GM18951 (cell line): ENCODE measurements around the gene MTHFD2.
A peak's percentile ranks its signal among the peaks of the same experiment; 100 is the strongest.
"Not testable (repeated sequence)": the region's sequence is repeated elsewhere in the genome, so short reads cannot be mapped to it uniquely, and the experiment has no call there.

ENCODE experiments used
- POLR2A ChIP-seq: IDR thresholded peaks from 4 replicates; pipeline ENCODE4 v1.6.1; 2011; ENCODE audit warnings: mild to moderate bottlenecking; ENCODE audit not compliant: insufficient read length, insufficient read depth; ENCODE audit errors: extremely low read depth
- in situ Hi-C: fragments of 300-500 bp; cut with MboI; formaldehyde crosslinking; loops from one replicate; pipeline ENCODE4 v1.12.0; 2022; ENCODE audit warnings: low sequenced_read_pairs, mixed read lengths, inconsistent platforms; ENCODE audit not compliant: unreplicated experiment

The MTHFD2 gene

GRCh38 chr2:74183878-74184277 lies 14.5 kb upstream of the MTHFD2 start:
- TF ChIP-seq POLR2A, result no peak
- in situ Hi-C loops, result no loop called here

DNA sequence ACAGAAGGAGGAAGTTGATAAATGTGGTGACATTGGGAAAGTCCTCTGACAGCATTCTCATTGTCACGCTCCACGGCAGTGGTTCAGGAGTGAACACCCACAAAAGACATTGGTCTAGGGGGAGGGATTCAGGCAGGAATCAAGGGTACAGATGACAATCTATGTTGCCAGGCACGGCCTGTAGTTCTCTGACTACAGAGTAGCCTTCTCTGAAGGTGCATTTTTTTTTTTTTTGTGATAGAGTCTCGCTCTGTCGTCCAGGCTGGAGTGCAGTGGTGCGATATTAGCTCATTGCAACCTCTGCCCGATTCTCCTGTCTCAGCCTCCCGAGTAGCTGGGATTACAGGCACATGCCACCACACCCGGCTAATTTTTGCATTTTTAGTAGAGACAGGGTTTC lies 12.4 kb upstream of the MTHFD2 start:
- peak; percentile 43 for TF ChIP-seq POLR2A
- in situ Hi-C loops, result no loop called here

DNA sequence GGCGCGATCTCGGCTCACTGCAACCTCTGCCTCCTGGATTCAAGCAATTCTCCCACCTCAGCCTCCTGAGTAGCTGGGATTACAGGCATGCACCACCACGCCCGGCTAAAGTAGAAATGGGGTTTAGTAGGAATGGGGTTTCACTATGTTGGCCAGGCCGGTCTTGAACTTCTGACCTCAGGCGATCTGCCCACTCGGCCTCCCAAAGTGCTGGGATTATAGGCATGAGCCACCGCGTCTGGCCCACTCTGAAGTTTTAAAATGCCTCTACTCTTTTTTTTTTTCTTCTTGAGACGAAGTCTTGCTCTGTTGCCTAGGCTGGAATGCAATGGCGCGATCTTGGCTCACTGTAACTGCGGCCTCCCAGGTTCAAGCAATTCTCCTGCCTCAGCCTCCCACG lies 11.7 kb upstream of the MTHFD2 start:
- in situ Hi-C loops, result not testable (repeated sequence)

DNA sequence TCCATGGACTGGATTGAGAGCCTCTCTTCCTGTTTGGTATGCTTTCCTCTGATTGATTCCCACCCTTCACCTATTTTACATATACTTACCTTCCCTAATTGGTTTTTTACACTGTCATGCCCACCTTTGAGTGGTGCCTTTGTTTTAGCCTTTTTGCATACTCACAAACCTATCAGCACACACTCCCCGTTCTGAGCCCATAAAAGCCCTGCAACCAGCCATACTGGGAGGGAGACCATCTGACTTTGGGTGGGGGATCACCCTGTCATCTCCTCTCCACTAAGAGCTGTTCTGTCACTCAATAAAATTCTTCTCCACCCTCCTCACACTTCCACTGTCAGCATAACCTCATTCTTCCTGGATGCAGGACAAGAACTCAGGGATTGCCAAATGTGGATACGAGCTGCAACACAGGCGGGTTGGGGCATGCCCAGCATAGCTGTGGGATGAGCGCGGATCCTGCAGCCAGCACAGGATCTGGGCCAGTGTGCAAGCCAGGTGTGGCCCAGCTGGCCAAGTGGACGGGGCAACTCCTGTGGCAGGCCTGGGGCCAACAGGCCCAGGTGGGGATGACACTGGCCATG lies 10.3 kb upstream of the MTHFD2 start:
- no peak for TF ChIP-seq POLR2A
- in situ Hi-C loops, result no loop called here

DNA sequence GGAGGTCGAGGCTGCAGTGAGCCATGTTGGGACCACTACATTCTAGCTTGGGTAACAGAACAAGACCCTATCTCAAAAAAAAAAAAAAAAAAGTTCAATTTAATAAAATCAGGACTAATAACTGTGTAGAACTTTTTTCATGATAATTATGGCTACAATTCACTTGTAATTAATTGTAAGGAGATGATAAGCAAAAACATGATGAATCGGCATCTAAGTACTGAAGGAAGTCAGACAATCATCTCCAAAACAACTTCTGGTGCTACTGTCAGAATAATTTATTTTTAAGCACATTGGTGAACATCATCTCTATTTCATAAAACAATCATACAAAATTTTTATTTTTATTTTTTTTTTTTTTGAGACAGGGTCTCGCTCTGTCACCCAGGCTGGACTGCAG lies 9.7 kb upstream of the MTHFD2 start:
- TF ChIP-seq POLR2A, result no peak
- in situ Hi-C loops, result no loop called here

GRCh38 chr2:74191596-74192380 lies 6.6 kb upstream of the MTHFD2 start:
- no peak for TF ChIP-seq POLR2A
- in situ Hi-C loops, result no loop called here

GRCh38 chr2:74194799-74195198 lies 3.6 kb upstream of the MTHFD2 start:
- in situ Hi-C loops, result no loop called here
- no peak for TF ChIP-seq POLR2A

GRCh38 chr2:74197049-74197448 lies 1.4 kb upstream of the MTHFD2 start:
- in situ Hi-C loops, result no loop called here
- no peak for TF ChIP-seq POLR2A

GRCh38 chr2:74198023-74198460 lies 373 bp upstream of the MTHFD2 start:
- in situ Hi-C loops, result no loop called here
- no peak for TF ChIP-seq POLR2A

GRCh38 chr2:74199275-74199701 lies 873 bp downstream of the MTHFD2 start:
- in situ Hi-C loops, result no loop called here
- no peak for TF ChIP-seq POLR2A

DNA sequence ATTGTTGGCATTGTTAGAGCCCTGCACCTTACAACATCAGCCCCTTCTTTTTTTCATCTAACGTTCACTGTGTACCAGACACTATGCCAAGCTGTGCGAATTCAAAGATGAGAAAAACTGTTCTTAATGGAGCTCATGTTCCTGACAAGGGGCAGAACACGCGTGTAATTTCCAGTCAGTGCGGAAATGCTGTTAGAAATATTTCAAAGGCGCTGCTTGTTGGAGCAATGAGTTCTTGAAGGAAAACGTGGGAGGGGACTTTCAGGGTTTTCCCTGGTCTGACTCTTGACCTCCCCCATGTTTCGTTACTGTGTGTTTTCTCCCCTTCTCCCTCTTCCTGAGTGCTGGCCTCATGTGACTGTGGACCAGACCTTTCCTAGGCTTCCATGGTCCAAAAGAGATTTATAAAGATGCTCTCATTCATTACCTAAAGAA lies 1.5 kb downstream of the MTHFD2 start:
- TF ChIP-seq POLR2A, result no peak
- in situ Hi-C loops, result no loop called here

GRCh38 chr2:74201196-74201595 lies 2.8 kb downstream of the MTHFD2 start:
- in situ Hi-C loops, result no loop called here
- TF ChIP-seq POLR2A, result no peak

- in situ Hi-C loops, result no loop called here
- no peak for TF ChIP-seq POLR2A
Measured at GRCh38 chr2:74201596-74201995, 3.2 kb downstream of the MTHFD2 start.

DNA sequence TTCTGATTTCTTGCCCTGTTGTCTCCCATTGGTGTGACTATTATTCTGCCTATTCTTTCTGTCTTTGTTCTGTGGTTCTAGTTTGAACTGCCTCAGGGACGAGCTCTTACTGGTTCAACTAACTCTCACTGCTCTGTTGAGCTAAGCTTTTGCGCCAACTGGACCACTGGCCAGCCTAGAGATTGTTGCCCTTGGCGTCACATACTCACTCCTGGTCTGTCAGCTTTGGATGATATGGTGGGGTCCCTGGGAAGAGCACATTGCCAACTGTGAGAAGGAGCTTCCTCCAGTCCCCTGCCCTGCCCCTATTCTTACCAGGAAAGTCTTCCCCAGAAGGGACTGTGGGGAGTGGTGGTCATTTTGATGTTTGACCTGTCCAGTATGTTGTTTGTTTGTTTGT lies 6.0 kb downstream of the MTHFD2 start:
- TF ChIP-seq POLR2A, result no peak
- in situ Hi-C loops, result no loop called here
